Mucosa of rectum (tissue), 2 donors: Measurements from ENCODE around the gene HES5.

Experiments used
- H3K27ac ChIP-seq, 2 donors: one replicate each; pipeline ENCODE4 v1.7.0; 2013; ENCODE audit warnings: inconsistent platforms in 2 of 2, low read depth in 2 of 2, low read length in 2 of 2
- H3K27me3 ChIP-seq, 2 donors: one replicate each; pipeline ENCODE4 v1.7.0; 2013; ENCODE audit warnings: low read length in 2 of 2; ENCODE audit not compliant: control insufficient read depth in 2 of 2, insufficient read depth in 2 of 2
- H3K36me3 ChIP-seq, 2 donors: one replicate each; pipeline ENCODE4 v1.7.0; 2013; ENCODE audit warnings: low read length in 2 of 2; ENCODE audit not compliant: control insufficient read depth in 2 of 2, insufficient read depth in 2 of 2
- H3K4me1 ChIP-seq, 2 donors: one replicate each; pipeline ENCODE4 v1.7.0; 2013; ENCODE audit warnings: low read length in 2 of 2, mild to moderate bottlenecking in 1 of 2; ENCODE audit not compliant: control insufficient read depth in 2 of 2, insufficient read depth in 2 of 2
- H3K4me3 ChIP-seq, 2 donors: one replicate each; pipeline ENCODE4 v1.7.0; 2013; ENCODE audit warnings: low read length in 2 of 2
- H3K9ac ChIP-seq, 2 donors: one replicate each; pipeline ENCODE4 v1.7.0; 2013; ENCODE audit warnings: low read length in 2 of 2, low read depth in 1 of 2, mild to moderate bottlenecking in 1 of 2
- H3K9me3 ChIP-seq, 2 donors: one replicate each; pipeline ENCODE4 v1.7.0; 2013; ENCODE audit warnings: low read length in 2 of 2; ENCODE audit not compliant: control insufficient read depth in 2 of 2
- donor health status: healthy.
- donor health status: Normal muscosa, but diverticular disease.

Gene HES5

DNA sequence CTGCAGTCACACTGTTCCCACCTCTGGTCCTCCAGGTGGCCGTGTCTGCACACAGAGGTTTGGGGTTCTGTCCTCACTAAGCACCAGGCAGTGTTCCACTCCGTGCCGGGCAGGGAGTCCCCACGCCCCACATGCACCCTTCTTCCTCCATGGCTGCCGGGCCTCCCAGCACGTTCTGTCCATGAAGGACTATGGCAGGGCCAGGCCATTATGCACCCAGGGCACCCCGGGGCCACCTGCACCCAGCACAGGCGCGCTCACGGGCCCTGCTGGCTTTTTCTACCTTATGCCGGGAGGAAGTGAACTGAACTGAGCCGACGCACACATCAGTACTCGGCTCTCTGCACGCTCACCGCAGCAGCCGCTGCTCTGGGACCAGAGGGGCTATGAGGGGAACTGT, 13.9 kb downstream of the HES5 start:
- no peaks in the 10 kb centered on the region for H3K27me3 ChIP-seq
- H3K4me3 ChIP-seq: no peak overlapping the region
- H3K4me1 ChIP-seq: no peaks in the 10 kb centered on the region
- H3K9me3 ChIP-seq: no peaks in the 10 kb centered on the region
- no peak overlapping the region for H3K27ac ChIP-seq
- H3K9ac ChIP-seq: no peak overlapping the region
- H3K36me3 ChIP-seq: peaks cover 81 to 85% of the 10 kb centered on the region in 2 donors

DNA sequence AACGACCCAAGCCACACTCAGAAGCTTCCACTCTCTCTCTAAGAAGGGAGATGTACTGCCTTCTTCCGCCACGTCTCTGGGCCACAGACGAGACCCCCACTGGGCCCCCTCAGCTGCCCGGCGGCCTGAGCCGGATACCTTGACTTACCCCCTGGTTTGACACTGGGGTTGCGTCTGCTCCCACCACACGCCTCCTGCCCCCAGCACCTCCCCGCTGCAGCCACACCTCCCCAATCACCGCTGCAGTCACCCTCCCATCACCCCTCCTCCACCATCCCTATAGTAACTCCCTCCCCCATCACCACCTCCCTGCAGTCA, 14.3 kb downstream of the HES5 start:
- H3K27me3 ChIP-seq: no peaks in the 10 kb centered on the region
- H3K9me3 ChIP-seq: no peaks in the 10 kb centered on the region
- H3K9ac ChIP-seq: no peak overlapping the region
- H3K36me3 ChIP-seq: peaks cover 79 to 85% of the 10 kb centered on the region in 2 donors
- no peak overlapping the region for H3K4me3 ChIP-seq
- H3K27ac ChIP-seq: no peak overlapping the region
- H3K4me1 ChIP-seq: no peaks in the 10 kb centered on the region

DNA sequence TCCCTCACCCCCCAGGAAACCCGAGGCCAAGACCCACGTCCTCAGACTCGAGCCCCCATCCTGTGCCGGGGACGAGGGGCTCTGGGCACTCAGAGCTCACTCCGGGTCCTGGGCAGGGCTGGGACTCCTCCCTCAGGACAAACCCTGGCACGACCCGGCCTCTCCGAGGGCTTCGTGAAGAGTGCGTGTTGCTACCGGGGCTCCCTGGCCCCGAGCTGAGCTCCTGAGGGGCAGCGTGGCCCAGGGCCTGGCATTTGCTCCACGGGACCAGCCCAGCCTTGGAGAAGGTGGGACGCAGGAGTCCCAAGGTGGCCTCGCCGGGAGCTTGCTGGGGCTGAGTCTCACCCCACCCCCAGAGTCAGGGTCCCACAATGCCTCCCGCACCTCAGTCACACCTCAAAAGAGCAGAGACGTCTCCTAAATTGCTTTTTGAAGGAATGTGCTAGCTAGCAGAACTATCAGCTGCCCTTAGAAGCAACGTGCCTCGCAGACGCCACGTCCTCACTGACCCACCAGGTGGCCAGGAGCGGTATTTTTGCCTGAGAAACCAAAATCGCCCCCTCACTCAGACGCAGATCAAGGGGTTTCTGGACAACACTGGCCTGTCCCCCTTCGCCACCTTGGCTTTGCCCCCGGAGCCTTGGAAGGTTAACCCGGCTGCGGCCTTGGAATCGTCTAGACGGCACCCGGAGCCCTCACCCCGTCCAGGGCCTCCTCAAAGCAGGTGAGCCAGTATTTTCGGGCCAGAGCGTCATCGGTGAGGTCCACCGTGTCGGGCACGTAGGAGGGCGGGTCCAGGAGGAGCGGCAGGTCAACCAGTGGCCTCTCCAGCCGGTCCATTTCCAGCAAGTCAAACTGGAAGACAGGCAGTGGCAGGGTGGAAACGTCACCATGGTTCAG, 14.9 kb downstream of the HES5 start:
- Histone ChIP-seq H3K36me3 (peaks cover 78 to 88% of the 10 kb centered on the region in 2 donors), H3K27me3 (no peaks in the 10 kb centered on the region), H3K27ac (no peak overlapping the region), H3K9ac (no peak overlapping the region), H3K4me1 (no peaks in the 10 kb centered on the region), H3K4me3 (no peak overlapping the region), H3K9me3 (no peaks in the 10 kb centered on the region)

DNA sequence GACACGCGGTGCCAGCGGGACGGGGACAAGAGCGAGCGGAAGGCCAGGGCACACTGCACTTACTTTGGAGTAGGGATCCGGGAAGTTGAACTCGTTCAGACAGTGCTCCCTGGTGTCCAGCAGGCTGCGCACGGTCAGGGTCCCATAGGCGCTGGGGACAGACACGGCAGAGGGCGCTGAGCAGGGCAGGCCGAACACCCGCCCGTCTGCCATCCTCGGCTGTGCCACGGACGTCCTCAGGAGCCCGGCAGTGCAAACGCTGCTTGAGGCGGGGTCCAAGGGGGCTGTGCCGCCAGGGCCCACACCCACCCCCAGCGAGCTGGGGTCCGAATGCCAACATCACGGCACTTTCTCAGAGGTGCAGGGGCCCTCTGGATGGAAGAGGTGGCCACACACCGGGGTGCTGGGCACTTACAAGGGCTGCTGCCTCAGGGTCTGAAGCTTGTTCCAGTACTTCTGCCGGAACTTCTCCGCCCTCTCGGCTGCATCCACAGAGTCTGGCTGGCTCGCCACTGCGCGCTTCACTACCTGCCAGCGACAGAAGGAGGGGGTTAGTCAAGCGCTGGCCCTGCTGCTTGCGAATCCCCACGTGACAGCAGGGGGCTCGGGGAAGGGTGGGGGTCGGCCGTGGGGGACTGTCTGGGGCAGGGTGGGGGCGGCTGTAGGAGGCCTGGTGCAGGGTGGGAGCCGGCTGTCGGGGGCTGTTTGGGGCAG, 16.0 kb downstream of the HES5 start:
- Histone ChIP-seq H3K4me1 (no peaks in the 10 kb centered on the region), H3K4me3 (no peak overlapping the region), H3K9ac (no peak overlapping the region), H3K36me3 (peaks cover 76 to 89% of the 10 kb centered on the region in 2 donors), H3K9me3 (no peaks in the 10 kb centered on the region), H3K27ac (no peak overlapping the region), H3K27me3 (no peaks in the 10 kb centered on the region)

DNA sequence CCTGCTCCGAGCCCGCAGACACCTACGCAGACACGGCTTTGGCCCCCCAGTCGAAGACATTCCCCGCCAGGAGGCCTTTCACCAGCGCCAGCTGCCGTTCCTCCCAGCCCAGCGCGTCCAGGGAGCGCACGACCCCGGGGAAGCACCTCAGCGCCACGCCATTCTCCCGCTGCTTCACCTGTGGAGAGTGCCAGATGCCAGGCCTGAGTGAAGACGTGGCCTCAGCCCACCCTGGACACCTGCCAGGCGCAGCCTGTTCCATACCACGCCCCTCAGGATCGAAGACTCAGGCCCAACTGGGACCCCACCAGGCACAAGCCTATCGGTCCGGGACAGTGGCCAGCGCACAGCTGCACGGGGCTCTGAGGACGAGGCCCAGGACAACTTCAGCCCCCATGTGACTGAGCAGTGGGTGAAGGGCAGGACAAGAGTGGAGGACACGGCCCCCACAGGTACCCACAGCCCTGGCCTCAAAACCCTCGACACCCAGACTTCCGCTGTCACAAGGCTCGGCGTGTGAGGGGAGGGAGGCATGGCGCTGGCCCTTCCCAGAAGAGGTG, 17.1 kb downstream of the HES5 start:
- peaks cover 71 to 84% of the 10 kb centered on the region in 2 donors for H3K36me3 ChIP-seq

DNA sequence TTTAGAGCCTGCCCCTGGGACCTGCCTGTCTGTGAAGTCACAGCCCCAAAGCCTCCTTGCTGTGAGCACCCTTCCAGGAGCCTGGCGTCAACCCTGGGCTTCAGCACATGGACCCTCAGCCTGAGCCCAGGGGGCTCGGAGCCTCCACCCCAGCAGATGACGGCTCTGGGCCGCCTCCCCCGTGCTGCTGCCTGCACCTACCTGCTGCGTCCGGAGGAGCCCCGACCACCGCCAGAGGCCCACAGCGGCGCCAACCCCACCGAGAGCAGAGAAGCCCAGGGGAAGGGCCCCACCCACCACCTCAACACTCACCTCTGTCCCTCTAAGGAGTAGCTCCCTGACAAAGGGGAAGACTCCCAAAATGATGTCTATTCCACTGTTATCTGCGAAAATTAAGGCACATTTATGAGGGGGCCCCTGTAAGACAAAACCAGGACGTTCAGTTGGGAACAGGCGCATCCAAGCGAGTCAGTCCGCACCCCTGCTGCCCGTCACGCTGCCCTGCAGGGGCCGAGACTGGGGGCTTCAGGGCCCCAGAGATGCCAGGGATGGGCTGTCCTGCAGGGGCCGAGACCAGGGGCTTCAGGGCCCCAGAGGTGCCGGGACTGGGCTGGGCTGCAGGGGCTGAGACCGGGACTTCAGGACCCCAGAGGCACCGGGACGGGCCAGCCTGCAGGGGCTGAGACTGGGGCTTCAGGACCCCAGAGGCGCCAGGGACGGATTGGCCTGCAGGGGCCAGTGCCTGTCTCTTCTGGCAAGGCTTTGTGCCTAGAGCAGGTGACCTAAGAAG, 19.5 kb downstream of the HES5 start:
- no peaks in the 10 kb centered on the region for H3K4me1 ChIP-seq
- H3K4me3 ChIP-seq: no peak overlapping the region
- H3K27ac ChIP-seq: no peak overlapping the region
- H3K9ac ChIP-seq: no peak overlapping the region
- H3K36me3 ChIP-seq: peaks cover 53 to 63% of the 10 kb centered on the region in 2 donors
- no peaks in the 10 kb centered on the region for H3K27me3 ChIP-seq
- no peaks in the 10 kb centered on the region for H3K9me3 ChIP-seq

More for the DNA sequence above, 17.1 kb downstream of the HES5 start:
- no peaks in the 10 kb centered on the region for H3K27me3 ChIP-seq
- no peaks in the 10 kb centered on the region for H3K4me1 ChIP-seq
- no peaks in the 10 kb centered on the region for H3K9me3 ChIP-seq
- no peak overlapping the region for H3K27ac ChIP-seq
- no peak overlapping the region for H3K4me3 ChIP-seq
- no peak overlapping the region for H3K9ac ChIP-seq

DNA sequence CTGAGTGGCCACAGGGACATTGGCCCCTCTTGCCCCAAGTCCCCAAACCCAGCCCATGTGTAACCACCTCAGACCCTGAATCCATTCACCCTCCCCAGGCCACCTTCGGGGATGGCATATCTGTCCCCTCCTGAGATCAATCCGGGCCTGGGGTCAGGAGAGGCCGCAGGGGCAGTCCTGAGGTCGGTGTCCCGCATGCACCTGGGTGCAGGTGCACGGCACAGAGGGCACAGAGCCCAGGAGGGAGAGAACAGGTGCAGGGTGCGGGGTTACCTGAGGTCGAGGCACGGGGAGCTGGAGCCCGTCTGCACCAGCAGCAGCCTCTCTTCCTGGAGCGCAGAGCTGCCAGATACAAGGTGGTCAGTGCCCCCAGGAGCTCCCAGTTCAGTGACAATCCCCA, 20.5 kb downstream of the HES5 start:
- no peaks in the 10 kb centered on the region for H3K27me3 ChIP-seq
- H3K4me3 ChIP-seq: no peak overlapping the region
- no peak overlapping the region for H3K27ac ChIP-seq
- no peaks in the 10 kb centered on the region for H3K9me3 ChIP-seq
- no peaks in the 10 kb centered on the region for H3K4me1 ChIP-seq
- peaks cover 48 to 55% of the 10 kb centered on the region in 2 donors for H3K36me3 ChIP-seq
- no peak overlapping the region for H3K9ac ChIP-seq

DNA sequence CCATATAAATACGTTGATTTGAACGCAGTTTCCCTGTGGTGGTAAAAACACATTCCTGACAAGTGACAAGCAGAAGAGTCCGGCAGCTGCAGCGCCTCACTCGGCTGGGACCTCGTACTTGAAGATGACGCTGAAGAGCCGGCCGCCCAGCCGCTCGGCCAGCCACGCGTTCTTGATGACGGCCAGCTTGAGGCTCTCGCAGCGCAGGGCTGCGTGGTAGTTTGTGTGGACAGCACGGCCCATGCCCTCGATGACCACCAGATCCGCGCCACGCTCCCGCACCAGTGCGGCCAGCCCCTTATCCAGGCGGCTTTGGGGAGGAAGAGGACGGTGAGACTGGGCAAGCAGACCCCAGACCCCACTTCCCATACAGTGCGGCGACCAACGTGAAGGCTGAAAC, 21.3 kb downstream of the HES5 start:
- peaks cover 43 to 49% of the 10 kb centered on the region in 2 donors for H3K36me3 ChIP-seq
- H3K9ac ChIP-seq: no peak overlapping the region
- no peak overlapping the region for H3K27ac ChIP-seq
- H3K4me1 ChIP-seq: no peaks in the 10 kb centered on the region
- H3K9me3 ChIP-seq: no peaks in the 10 kb centered on the region
- H3K4me3 ChIP-seq: no peak overlapping the region
- H3K27me3 ChIP-seq: peaks cover 0 to 4% of the 10 kb centered on the region in 2 donors

DNA sequence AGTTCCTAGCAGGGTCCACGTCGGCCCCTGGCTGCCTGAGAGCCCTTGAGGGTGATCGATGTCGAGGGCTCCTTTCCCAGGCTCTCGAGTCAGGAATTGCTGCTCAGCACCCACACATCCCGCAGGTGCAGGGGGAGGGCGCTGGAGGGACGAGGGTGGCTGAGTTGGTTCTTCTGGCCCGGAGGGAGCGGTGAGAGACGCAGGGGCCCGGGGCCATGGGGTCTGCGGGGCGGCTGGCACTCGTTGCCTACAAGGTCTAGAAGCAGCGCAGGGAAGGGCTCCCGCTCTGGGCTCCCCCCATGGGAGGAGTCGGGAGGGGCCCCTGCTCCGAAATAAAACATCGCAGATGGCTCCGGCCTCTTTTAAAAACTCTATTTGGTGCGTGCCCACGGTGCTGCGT, 21.9 kb downstream of the HES5 start:
- Histone ChIP-seq H3K9ac (no peak overlapping the region), H3K9me3 (no peaks in the 10 kb centered on the region), H3K4me1 (no peaks in the 10 kb centered on the region), H3K27me3 (peaks cover 0 to 4% of the 10 kb centered on the region in 2 donors), H3K36me3 (peaks cover 37 to 45% of the 10 kb centered on the region in 2 donors), H3K27ac (no peak overlapping the region), H3K4me3 (no peak overlapping the region)
